Hepatocyte (in vitro differentiated cells): ENCODE data around the gene FRMPD4.

Experiments used
- CTCF ChIP-seq: fragments of 200-600 bp; sonication (generic); IDR thresholded peaks from 2 replicates; pipeline ENCODE4 v1.5.1; 2016; ENCODE audit warnings: antibody characterized with exemption, mild to moderate bottlenecking; ENCODE audit not compliant: poor library complexity
- EZH2 ChIP-seq: fragments of 200-600 bp; sonication (generic); IDR thresholded peaks from 2 replicates; pipeline ENCODE4 v1.6.1; 2016; ENCODE audit warnings: antibody characterized with exemption, mild to moderate bottlenecking, borderline replicate concordance

GRCh38 chrX:12673487-12673886 is 535.2 kb downstream of the FRMPD4 start:
- no peak for TF ChIP-seq EZH2
- TF ChIP-seq CTCF, result no peak
